Measurements from ENCODE around the gene WASHC3.
A peak's percentile ranks its signal among the peaks of the same experiment; 100 is the strongest.
"Not testable (repeated sequence)": the region's sequence is repeated elsewhere in the genome, so short reads cannot be mapped to it uniquely, and the experiment has no call there.

The WASHC3 gene

GRCh38 chr12:102050660-102051430, 10.9 kb downstream of the WASHC3 start:
- no peak for DNase-seq

DNA sequence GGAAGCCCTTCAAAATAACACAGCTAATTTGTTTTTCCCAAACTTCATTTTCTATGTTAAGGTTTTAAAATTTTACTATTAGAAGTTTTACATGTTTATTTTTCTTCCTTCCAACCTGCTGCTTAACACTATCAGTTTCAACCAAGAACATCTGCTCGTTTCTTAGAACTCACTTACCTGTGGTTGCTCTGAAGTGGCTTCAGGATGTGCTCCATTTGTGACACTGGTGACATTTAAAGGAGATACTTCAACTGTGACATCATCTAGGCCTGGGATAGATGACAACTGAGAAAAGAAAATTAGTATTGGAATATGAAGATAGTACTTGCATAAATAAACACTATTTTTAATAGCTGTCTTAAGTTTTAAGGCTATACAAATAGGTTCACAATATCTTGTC, 17.9 kb downstream of the WASHC3 start:
- no peak for DNase-seq

- no peak for DNase-seq
Observed at GRCh38 chr12:102033991-102034745, 27.6 kb downstream of the WASHC3 start.

- no peak for DNase-seq
Observed at GRCh38 chr12:102031852-102032251, 29.9 kb downstream of the WASHC3 start.

GRCh38 chr12:102029141-102029540, 32.6 kb downstream of the WASHC3 start:
- DNase-seq, result no peak

GRCh38 chr12:102026728-102027127, 35.1 kb downstream of the WASHC3 start:
- DNase-seq, result no peak

DNA sequence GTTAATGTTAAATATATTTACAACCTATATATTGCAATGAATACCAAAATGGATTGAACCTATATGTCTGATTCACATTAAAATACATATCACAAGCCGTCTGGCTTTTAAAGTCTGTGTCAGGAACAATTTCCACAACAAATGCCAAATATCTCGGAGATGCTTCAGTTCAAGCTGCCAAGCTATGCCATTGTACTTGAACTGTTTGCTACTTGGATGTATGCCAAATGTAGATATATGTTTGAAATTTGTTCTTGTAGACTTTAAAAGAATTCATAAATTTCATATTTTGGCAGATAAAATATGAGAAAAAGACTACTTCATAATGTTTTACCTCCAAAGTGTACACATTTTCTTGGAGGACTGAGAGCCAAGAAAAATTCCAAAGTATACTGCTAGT, 37.0 kb downstream of the WASHC3 start:
- no peak for DNase-seq

- DNase-seq, result no peak
Observed at GRCh38 chr12:102023343-102023930, 38.4 kb downstream of the WASHC3 start.

DNA sequence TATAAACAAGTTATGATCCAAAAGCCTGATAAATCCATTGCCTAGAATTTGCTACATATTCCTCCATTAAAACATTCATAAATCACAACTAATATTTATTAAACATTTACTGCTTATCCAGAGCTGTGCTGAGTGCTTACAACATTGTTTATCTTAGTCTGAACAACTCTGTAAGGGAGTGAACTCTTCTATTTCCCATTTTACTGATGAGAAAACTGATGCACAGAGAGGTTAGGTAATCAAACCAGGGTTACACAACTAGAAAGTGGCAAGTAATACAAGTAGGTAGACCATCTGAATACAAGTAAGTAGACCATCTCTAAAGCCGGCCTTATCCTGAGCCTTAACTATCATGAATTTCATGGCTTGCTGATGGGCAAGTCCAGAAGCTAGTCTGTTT, 39.5 kb downstream of the WASHC3 start:
- DNase-seq, result peak; percentile 4

DNA sequence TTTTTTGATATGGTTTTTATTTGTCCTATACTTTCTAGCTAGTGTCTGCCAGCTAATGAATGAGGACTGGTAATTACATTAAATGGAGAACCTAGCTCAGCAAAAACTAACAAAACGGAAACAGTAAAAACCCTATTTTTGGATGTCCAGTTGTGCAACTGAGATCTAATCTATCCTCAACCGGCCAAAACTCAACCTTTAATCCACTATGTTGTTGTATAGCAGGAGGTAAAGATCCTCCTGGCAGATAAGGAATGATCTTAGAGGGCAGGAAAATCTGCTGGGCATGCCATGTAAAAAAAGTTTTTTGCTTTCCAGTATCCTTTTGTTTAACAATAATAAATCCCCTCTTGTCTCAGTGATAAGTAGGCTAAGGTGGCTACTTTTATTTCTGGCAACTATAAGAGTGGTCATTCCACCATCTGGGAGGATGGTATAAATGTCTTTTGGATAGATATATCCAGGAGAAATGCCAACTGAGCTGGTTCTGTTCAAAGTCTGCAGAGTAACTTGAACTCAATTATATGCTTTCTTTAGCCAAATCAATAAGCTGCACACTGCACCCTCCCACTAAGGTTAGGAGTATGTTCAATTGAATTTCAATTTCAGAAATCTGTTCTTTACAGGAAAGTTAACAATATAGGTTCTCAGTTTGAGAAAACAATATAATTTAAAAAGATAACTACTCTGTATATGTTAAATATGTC, 40.1 kb downstream of the WASHC3 start:
- DNase-seq, result no peak

DNA sequence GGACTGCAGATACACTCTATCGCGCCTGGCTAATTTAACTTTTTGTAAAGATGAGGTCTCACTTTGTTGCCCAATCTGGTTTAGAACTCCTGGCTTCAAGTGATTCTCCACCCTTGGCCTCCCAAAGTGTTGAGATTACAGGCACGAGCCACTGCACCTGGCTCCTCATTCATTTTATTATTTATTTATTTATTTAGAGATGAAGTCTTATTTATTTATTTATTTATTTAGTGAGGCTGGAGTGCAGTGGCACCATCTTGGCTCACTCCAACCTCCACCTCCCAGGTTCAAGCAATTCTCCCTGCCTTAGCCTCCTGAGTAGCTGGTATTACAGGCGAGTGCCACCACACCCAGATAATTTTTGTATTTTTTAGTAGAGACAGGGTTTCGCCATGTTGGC, 43.2 kb downstream of the WASHC3 start:
- DNase-seq, result not testable (repeated sequence)

DNA sequence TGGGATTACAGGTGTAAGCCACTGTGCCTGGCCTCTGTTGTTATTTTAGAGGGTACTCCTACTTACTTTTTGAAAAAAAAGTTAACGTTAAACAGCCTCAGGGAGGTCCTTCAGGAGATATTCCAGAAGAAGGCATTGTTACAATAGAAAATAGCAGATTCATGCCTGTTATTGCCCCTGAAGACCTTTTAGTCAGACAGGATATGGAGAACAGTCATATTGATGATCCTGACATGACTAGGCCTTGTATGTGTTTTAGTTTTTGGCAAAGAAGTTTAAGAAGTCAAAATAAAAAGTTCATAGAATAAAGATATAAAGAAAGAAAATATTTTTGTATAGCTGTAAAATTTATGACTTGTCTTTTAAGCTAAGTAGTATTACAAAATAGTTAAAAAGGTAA, 45.3 kb downstream of the WASHC3 start:
- DNase-seq, result no peak

DNA sequence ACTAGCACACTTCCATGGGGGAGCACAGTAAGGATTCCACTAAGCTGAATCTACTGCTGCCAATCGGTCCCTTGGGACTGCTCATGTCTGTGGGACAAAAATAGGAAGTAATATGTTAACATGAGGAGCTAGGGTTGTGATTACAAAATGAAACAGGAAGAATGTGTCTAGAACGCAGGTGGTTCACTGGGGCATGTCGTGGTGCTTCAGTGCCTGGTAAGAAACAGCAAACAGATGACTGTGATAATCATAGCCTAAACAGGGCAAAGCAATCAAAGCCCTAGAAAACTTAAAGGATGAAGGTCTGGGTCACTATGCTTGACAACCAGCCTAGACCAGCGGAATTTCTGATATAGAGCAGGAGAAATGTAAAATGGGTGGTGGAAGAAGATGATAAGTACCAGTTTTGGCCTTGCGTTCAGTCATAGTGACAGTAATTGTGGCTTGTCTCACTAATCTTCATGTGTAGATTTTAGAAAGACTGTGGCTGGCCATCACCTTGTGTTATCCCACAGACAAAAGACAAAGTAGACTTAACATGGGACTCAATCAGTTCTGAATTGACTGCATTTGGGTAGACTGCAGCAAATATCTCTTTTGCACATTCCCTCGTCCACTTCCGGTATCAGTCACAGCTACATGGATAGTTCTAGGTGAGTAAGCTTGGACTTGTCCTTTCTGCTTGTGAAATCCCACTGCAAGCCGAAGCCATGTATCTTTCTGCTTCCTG, 51.4 kb downstream of the WASHC3 start:
- DNase-seq, result peak; percentile 38

GRCh38 chr12:102009796-102010195, 52.0 kb downstream of the WASHC3 start:
- no peak for DNase-seq

- DNase-seq, result no peak
Observed at GRCh38 chr12:102008615-102009126, 53.1 kb downstream of the WASHC3 start.

DNA sequence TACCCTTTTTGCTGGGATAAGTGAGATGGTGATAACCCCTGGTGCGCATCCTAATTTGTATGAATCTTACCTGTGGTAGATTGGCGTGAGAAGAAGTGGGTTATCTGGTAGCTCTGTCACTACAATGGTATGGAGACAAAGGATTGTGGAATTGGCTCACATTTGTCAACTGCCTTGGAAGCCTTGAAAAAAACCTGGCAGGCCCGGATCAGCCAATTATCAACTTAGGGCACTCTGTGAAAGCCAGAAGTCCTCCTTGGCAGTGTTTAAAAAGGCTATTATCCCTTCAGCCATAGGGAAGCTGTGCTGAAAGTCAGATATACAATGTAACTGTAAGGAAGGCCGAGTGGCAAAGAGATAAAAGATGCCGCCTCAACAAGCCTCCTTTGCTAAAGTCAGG, 56.5 kb downstream of the WASHC3 start:
- DNase-seq, result no peak

DNA sequence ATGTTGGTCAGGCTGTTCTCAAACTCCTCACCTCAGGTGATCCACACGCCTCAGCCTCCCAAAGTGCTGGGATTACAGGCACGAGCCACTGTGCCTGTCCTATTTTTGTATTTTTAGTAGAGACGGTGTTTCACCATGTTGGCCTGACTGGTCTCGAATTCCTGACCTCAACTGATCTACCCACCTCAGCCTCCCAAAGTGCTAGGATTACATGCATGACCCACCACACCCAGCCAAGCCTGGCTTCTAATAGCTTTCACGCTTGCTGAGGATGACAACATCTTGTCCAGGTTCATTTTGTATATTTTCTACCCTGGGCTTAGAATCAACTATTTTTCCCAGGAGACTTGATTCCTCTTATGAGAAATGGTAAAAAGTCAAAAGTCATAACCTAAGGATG, 64.7 kb downstream of the WASHC3 start:
- DNase-seq, result no peak

GRCh38 chr12:101995684-101996083, 66.1 kb downstream of the WASHC3 start:
- DNase-seq, result no peak

DNA sequence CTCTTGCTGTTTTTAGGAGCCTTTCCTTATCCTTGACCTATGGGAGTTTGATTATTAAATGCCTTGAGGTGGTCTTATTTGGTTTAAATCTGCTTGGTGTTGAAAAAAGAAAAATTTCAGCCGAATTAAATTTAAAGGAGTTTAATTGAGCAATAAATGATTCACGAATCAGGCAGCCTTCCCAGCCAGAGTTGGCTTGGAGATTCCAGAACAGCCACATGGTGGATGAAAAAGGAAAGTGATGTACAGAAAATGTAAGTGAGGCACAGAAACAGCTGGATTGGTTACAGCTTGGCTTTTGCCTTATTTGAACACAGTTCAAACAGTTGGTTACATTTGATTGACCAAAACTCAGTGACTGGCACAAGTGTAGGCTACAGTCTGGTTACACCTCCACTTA, 69.7 kb downstream of the WASHC3 start:
- no peak for DNase-seq

DNA sequence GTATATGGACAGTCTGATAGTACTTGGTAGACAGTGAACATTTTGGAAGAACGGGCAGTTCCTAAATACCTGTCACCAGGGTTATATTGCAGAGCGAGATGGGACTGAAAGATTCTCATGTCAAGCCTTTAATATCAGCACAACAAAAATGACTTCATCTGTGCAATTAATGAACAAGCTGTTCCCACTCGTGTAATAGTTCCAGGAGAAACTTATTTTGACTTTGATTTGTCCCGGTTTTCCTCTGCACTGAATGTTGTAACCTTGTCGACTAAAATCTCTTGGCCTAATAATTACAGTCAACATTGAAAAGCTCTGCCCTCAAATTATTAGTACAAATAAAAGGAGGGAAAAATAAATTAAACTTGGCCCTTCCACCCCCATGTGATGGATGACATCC, 79.5 kb downstream of the WASHC3 start:
- DNase-seq, result no peak

- no peak for DNase-seq
Observed at GRCh38 chr12:101981868-101982267, 79.9 kb downstream of the WASHC3 start.

DNA sequence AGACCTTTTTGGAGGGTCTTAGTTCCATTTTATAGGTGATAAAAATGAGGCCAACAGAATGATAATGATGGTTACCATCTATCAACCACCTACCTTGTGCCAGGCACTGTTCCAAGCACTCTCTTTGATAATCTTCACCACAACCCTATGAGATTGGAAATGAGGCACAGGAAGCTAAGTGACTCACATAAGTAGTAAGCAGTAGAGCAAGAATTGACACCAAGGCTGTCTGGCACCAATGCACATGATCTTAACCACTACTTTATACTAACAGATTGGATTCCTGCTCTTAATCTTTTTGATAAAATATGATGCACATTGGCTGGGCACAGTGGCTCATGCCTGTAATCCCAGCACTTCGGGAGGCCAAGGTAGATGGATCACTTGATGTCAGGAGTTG, 93.0 kb downstream of the WASHC3 start:
- DNase-seq, result no peak

DNA sequence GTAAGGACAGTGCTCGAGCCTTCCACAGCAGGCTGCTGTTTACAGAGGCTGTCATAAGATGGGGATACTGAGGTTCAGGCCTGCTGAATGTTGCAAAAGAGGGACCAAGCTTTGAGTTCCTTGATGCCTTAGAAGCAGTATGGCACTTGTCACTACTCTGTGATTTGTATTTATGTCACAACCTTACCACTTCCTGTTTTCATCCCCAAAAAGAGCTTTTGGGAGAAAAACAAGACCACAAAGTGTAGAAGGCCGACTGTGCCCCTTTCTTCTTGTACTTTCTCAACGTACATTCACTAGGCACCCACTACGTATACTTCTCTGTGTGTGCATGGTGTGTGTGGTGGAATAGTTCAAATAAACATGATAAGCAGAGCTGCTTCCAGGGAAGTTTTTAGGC, 94.3 kb downstream of the WASHC3 start:
- DNase-seq, result peak; percentile 19

Measured in inflammatory macrophage treated with lipopolysaccharide for 4 hours (primary cell).